Left kidney (tissue), 2 donors: Measurements from ENCODE around the gene SCNN1B. TPM values are rescaled to one million over a fixed set of nuclear protein-coding genes. Genes with fewer than 3 reads are reported as not detected.

Experiments used
- DNase-seq: peaks from one replicate; pipeline ENCODE4 v3.0.0-alpha.2; 2013
- polyA plus RNA-seq: library from polyadenylated mRNA; unstranded; fragments of 120-200 nt; gene quantifications from one replicate; pipeline ENCODE4 v1.2.1, GENCODE V29; 2013; ENCODE audit not compliant: insufficient read length

The SCNN1B gene
- polyA plus RNA-seq, 1 donor = 14.1 TPM

DNA sequence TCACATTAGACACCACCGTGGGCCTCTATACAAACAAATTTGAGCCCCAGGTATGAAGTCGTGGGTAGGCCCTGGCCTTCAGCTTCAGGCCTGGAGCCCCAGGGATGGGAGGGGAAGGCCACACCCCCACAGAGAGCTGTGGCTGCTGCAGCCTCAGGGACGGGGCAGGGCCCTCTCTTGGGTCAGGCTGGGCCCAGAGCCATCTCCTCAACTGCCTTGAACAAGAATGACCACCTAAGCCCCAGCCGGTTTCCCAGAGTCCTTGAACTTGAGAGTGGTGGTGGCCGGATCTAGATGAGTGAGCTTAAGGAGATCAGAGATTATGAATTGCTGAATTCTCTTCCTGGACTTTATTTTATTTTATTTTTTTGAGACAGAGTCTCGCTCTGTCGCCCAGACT is 18.6 kb downstream of the SCNN1B start:
- DNase-seq = no peak

GRCh38 chr16:23321206-23321875 is 19.2 kb downstream of the SCNN1B start:
- no peak for DNase-seq

- DNase-seq = no peak
Observed at GRCh38 chr16:23323224-23324030, 21.3 kb downstream of the SCNN1B start.

DNA sequence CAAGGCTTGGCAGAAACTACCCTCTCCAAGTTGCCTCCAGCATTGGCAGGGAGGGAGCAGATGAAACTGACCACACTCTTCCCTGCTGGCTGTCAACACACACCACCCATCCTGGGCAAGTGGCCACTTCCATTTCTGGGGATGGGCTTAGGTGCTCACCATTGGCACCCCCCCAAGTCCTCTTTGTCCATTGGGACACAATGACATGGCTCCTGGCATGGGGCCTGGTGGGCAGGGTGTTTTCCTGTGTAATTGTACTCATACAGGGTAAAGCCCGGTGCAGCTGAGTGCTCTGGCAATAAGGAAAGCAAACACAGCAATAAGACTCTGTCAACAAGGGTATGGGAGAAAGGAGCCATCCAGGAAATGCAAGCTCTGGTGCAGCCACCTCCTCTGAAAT is 22.6 kb downstream of the SCNN1B start:
- DNase-seq = no peak

DNA sequence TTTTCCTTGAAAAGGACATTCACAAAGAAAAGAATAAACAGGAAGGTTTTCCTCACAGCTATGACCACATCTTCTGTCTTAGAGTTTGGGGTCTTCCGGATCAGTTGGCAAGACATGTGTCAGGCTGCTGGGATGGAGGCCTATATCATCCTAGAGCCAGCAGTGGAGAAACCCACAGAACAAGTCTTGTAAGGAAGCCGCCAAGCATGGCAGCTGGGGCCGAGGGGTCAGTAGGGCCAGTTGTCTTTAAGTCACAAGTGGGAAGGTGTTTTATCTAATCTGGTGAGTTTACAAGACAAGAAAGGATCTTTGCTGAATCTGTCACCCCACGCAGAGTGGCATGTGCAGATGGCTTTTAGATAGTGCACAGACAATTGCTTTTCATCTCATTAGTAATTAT is 25.7 kb downstream of the SCNN1B start:
- no peak for DNase-seq

DNA sequence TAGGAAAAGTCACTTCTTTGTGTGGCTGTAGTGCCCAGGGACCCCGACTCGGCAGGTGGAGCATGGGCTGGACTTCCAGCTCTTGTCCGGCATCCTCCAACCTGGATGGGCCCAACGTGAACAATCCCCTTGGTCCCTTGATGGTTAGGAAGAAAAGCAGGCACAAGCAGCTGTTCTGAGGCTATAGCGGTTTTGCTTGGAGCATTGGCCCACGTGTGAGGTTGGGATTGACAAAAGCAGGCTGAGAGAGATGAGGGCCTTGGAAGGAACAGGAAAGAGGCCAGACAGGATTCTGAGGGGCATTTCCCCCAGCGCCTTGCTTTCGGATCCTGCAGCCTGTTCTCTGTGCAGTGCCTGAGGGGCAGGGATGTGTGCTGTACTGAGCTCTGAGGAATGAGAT is 28.1 kb downstream of the SCNN1B start:
- DNase-seq = no peak

DNA sequence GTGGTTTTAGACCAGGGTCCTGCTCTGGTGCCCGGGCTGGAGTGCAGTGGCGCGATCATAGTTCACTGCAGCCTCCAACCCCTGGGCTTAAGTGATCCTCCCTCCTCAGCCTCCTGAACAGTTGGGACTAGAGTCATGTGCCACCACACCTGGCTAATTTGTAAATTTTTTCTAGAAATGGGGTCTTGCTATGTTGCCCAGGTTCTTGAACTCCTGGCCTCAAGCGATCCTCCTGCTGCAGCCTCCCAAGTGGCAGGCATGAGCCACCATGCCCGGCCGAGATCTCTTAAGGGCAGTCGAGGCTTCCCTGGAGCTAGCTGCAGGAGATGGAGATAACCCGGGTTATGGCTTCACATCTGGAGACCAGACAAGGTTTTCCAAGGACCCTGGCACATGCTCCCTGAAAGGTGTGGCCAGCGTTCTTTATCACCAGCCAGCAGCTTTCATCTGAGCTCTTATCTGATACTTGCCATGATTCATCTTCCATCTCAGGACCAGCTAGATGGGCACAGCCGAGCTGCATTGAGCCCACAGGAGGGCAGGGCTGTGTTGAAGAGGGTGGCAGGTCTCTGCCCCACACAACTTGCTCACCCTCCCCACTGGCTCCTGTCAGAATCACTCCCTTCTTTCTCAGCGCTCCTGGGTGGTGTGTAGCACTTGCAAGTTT is 28.6 kb downstream of the SCNN1B start:
- no peak for DNase-seq

DNA sequence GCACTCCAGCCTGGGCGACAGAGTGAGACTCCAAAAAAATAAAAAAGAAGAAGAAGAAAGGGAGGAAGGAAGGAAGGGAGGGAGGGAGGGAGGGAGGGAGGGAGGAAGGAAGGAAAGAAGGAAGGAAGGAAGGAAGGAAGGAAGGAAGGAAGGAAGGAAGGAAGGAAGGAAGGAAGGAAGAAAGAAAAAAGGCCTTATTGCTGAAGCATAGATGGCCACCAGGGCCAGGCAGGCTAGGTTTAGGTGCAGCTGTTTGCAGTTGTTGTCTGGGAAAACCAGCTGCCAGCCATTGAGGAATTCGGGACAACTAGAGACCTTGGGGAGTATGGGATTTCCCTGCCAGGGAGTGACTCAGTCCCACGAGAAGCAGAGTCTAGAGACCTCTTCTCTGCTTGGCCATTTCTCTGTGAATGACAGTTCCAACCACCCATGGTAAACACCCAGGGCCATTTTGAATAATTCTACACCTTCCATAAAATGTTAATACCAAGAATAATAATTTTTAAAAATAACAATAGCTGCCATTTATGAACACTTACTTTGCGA is 31.0 kb downstream of the SCNN1B start:
- no peak for DNase-seq

- DNase-seq = no peak
Observed at GRCh38 chr16:23333831-23334456, 31.8 kb downstream of the SCNN1B start.

- no peak for DNase-seq
Observed at GRCh38 chr16:23334457-23334853, 32.4 kb downstream of the SCNN1B start.

GRCh38 chr16:23334950-23335349 is 32.8 kb downstream of the SCNN1B start:
- no peak for DNase-seq

DNA sequence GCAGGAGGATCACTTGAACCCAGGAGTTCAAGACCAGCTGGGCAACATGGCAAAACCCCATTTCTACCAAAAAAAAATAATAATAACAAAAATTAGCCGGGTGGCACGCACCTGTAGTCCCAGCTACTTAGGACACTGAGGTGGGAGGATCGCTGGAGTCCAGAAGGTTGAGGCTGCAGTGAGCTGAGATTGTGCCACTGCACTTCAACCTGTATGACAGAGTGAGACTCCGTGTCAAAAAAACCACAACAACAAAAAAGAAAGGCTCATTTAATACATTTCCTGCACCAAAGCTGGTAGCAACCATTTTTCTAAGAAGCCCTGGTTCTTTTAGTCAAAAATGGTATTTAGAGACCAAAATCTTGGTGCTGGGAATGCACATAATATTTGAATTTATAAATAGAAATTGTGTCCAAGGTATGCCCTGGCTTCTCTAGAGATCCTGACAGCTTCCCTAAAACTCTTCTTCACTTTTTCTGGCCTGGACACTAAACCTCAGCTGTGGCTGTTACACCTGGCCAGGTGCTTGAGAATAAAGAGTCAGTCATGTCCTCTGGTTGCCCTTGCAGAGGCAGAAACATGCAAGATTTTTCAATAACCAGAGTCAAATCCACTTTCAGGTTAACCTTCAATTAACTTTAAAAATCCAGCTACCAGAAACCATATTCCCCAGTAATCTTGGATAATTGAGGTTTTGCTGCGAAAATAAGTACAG is 35.9 kb downstream of the SCNN1B start:
- DNase-seq = no peak

DNA sequence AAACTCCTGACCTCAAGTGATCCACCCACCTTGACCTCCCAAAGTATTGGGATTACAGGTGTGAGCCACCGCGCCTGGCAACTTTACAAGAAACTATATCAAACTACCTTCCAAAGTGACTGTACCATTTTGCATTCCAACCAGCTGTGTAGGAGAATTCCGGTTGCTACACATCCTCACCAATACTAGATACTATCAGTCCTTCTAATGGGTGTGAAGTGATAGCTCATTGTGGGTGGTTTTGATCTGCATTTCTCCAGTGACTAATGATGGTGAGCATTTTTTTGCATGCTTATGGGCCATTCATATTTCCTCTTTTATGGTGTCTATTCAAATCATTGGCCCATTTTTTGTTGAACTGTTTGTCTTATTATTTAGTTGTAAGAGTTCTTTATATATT is 37.7 kb downstream of the SCNN1B start:
- no peak for DNase-seq

GRCh38 chr16:23342083-23342640 is 40.1 kb downstream of the SCNN1B start:
- DNase-seq = no peak

DNA sequence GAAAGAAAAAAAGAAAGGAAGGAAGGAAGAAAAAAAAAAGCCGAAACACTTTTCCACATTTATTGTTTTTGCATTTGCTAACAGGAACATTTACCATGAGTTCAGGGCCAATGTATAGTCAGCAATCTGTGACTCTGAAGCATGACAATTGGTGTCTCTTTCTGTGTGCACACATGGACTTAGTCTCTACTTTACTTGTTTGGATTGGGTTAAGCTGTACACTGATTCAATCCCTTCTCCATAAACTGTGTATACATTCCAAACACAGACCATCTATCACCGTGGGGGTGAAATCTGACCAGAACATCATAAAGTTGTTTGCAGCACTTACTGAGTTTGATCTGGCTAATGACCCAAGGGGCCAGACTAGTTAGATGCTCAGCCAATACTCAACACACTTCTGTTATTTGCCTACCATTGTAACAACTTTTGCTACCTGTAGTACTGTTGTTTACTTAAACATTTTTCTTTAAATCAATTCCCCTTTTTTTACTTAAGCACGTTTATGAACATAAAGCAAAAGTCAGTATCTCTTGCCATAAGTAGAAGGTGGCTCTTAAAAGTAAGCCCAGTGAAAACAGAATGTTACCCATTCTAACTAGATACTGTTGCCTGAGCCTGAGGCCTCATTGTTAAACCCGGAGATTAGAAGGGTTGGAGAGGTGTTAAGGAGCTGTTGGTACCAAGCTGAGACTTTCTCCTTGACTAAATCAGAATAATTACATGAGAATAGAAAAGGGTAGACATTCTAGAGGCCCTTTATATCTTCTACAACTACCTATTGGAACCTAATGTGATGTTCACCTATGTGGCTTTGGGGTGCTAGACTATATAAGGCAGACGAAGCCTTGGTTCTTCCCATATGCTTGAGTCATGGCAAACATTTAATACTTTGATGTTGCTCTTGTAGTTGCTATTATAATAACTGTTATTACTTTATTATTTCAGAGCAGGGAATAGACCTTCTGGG is 41.8 kb downstream of the SCNN1B start:
- no peak for DNase-seq

GRCh38 chr16:23345237-23345636 is 43.1 kb downstream of the SCNN1B start:
- DNase-seq = no peak

GRCh38 chr16:23348579-23349469 is 46.7 kb downstream of the SCNN1B start:
- no peak for DNase-seq

DNA sequence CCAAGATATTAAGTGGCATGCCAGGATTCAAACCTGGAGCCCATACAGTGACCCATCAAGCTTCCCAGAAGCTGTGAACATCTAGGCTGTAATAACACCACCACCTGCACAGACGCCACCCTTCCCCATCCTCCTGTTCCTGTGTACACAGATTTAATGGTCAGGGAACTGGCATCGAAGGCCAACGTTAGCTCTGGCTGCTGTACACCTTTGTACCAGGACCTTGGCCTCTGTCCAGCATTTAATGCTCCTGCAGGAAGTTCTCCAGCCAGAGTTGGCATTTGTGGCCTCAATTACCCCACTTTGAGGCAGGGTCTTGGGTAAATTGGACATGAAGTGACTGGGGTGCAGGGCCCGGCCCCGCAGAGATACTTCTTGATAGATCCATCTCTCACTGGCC is 49.3 kb downstream of the SCNN1B start:
- DNase-seq = no peak

- no peak for DNase-seq
Observed at GRCh38 chr16:23353440-23353839, 51.3 kb downstream of the SCNN1B start.
